ENCODE data around the gene ANO10. TPM values are rescaled to one million over a fixed set of nuclear protein-coding genes. Genes with fewer than 3 reads are reported as not detected.
A peak's percentile ranks its signal among the peaks of the same experiment; 100 is the strongest.

Gene ANO10
- total and polyA plus RNA-seq, 4 donors, result 19.0 to 46.8 (median 32.0) TPM

- no peak for DNase-seq
- intact Hi-C loops (cut with DNase I), result no loop called here
- peaks cover 1% of the 10 kb centered on the region for H3K9me3 ChIP-seq (ENCODE audit: control insufficient read depth, low read length)
- WGBS, 2 donors, result 89 to 95% methylated on average over 4 of the region's 4 CpGs
- H3K36me3 ChIP-seq (ENCODE audit: control insufficient read depth in 1 of 2, insufficient read depth in 2 of 2, low read length in 1 of 2), result peaks cover 0 to 2% of the 10 kb centered on the region in 2 donors
- peaks cover 0 to 2% of the 10 kb centered on the region in 2 donors for H3K4me1 ChIP-seq (ENCODE audit: control insufficient read depth in 1 of 2, insufficient read depth in 2 of 2, low read length in 2 of 2)
- ATAC-seq (ENCODE audit: low FRiP score), result no peak
- no peaks in the 10 kb centered on the region for H3K27me3 ChIP-seq (ENCODE audit: control insufficient read depth in 1 of 2, insufficient read depth in 2 of 2, low read length in 1 of 2)
- no peak overlapping the region for H3K4me3 ChIP-seq (ENCODE audit: low read length in 2 of 2)
- no peak overlapping the region for H3K27ac ChIP-seq (ENCODE audit: low read depth in 1 of 2, low read length in 2 of 2)
Measured at GRCh38 chr3:43331381-43331780, 290.4 kb downstream of the ANO10 start.

- no peak overlapping the region for H3K27ac ChIP-seq (ENCODE audit: low read depth in 1 of 2, low read length in 2 of 2)
- no peaks in the 10 kb centered on the region for H3K9me3 ChIP-seq (ENCODE audit: control insufficient read depth, low read length)
- H3K27me3 ChIP-seq (ENCODE audit: control insufficient read depth in 1 of 2, insufficient read depth in 2 of 2, low read length in 1 of 2), result no peaks in the 10 kb centered on the region
- DNase-seq (no peak), ATAC-seq (ENCODE audit: low FRiP score) (no peak)
- WGBS, 2 donors, result 63 to 78% methylated on average over 1 of the region's 1 CpG
- intact Hi-C loops (cut with DNase I), result no loop called here
- peaks cover 0 to 2% of the 10 kb centered on the region in 2 donors for H3K4me1 ChIP-seq (ENCODE audit: control insufficient read depth in 1 of 2, insufficient read depth in 2 of 2, low read length in 2 of 2)
- H3K36me3 ChIP-seq (ENCODE audit: control insufficient read depth in 1 of 2, insufficient read depth in 2 of 2, low read length in 1 of 2), result peaks cover 0 to 2% of the 10 kb centered on the region in 2 donors
- H3K4me3 ChIP-seq (ENCODE audit: low read length in 2 of 2), result no peak overlapping the region
Measured at GRCh38 chr3:43330981-43331380, 290.8 kb downstream of the ANO10 start.

GRCh38 chr3:43328653-43329052, 293.2 kb downstream of the ANO10 start:
- DNase-seq, result no peak
- peaks cover 0 to 2% of the 10 kb centered on the region in 2 donors for H3K4me1 ChIP-seq (ENCODE audit: control insufficient read depth in 1 of 2, insufficient read depth in 2 of 2, low read length in 2 of 2)
- no peak for ATAC-seq (ENCODE audit: low FRiP score)
- H3K4me3 ChIP-seq (ENCODE audit: low read length in 2 of 2), result no peak overlapping the region
- intact Hi-C loops (cut with DNase I), result no loop called here
- H3K9me3 ChIP-seq (ENCODE audit: control insufficient read depth, low read length), result no peaks in the 10 kb centered on the region
- no peak overlapping the region for H3K27ac ChIP-seq (ENCODE audit: low read depth in 1 of 2, low read length in 2 of 2)
- no peaks in the 10 kb centered on the region for H3K36me3 ChIP-seq (ENCODE audit: control insufficient read depth in 1 of 2, insufficient read depth in 2 of 2, low read length in 1 of 2)
- H3K27me3 ChIP-seq (ENCODE audit: control insufficient read depth in 1 of 2, insufficient read depth in 2 of 2, low read length in 1 of 2), result no peaks in the 10 kb centered on the region

DNA sequence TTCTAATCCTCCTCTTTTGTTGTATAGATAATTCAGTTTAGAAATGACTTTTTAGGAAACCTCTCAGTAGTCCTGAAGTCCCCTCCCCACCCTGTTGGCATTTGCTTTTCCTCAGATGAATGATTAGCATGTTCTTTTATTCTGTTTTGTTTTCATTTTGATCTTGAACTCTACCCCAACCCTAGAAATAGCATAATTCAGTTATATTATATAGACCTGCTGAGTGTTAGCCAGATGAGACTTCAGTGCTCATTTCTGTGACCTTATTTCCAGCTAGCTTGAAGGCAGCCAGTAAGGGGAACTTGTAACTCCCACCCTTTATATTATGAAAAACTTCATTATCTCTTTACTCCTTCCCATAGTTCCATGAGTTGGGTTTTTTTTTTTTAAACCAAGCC, 294.2 kb downstream of the ANO10 start:
- no peaks in the 10 kb centered on the region for H3K27me3 ChIP-seq (ENCODE audit: control insufficient read depth in 1 of 2, insufficient read depth in 2 of 2, low read length in 1 of 2)
- ATAC-seq (ENCODE audit: low FRiP score) (no peak), DNase-seq (no peak)
- no peak overlapping the region for H3K4me3 ChIP-seq (ENCODE audit: low read length in 2 of 2)
- H3K4me1 ChIP-seq (ENCODE audit: control insufficient read depth in 1 of 2, insufficient read depth in 2 of 2, low read length in 2 of 2), result peaks cover 0 to 2% of the 10 kb centered on the region in 2 donors
- intact Hi-C loops (cut with DNase I), result no loop called here
- no peaks in the 10 kb centered on the region for H3K9me3 ChIP-seq (ENCODE audit: control insufficient read depth, low read length)
- H3K27ac ChIP-seq (ENCODE audit: low read depth in 1 of 2, low read length in 2 of 2), result no peak overlapping the region
- no peaks in the 10 kb centered on the region for H3K36me3 ChIP-seq (ENCODE audit: control insufficient read depth in 1 of 2, insufficient read depth in 2 of 2, low read length in 1 of 2)

GRCh38 chr3:43326891-43327581, 294.8 kb downstream of the ANO10 start:
- 30 to 34% methylated on average over 3 of the region's 3 CpGs for WGBS, 2 donors
- peaks cover 0 to 2% of the 10 kb centered on the region in 2 donors for H3K4me1 ChIP-seq (ENCODE audit: control insufficient read depth in 1 of 2, insufficient read depth in 2 of 2, low read length in 2 of 2)
- intact Hi-C loops (cut with DNase I), result no loop called here
- no peak overlapping the region for H3K27ac ChIP-seq (ENCODE audit: low read depth in 1 of 2, low read length in 2 of 2)
- H3K27me3 ChIP-seq (ENCODE audit: control insufficient read depth in 1 of 2, insufficient read depth in 2 of 2, low read length in 1 of 2), result no peaks in the 10 kb centered on the region
- no peak for DNase-seq
- H3K4me3 ChIP-seq (ENCODE audit: low read length in 2 of 2), result no peak overlapping the region
- peak; percentile 70 for ATAC-seq (ENCODE audit: low FRiP score)
- H3K9me3 ChIP-seq (ENCODE audit: control insufficient read depth, low read length), result no peaks in the 10 kb centered on the region
- no peaks in the 10 kb centered on the region for H3K36me3 ChIP-seq (ENCODE audit: control insufficient read depth in 1 of 2, insufficient read depth in 2 of 2, low read length in 1 of 2)

DNA sequence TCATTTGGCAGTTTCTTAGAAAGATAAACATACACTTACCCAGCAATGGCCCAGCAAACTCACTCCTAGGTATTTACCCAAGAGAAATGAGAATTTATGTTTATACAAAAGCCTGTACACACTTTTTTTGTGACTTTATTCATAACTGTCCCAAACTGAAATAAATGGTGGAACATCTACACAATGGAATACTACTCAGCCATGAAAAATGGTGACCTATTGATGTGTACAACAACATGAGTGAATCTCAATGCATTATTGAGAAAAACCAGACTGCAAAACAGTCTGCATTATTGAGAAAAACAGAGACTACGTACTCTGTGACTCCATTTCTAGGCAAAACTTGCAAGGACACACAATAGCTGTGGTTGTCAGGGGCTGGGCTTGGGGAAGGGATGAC, 298.3 kb downstream of the ANO10 start:
- Histone ChIP-seq H3K9me3 (ENCODE audit: control insufficient read depth, low read length) (no peaks in the 10 kb centered on the region), H3K4me3 (ENCODE audit: low read length in 2 of 2) (no peak overlapping the region), H3K27me3 (ENCODE audit: control insufficient read depth in 1 of 2, insufficient read depth in 2 of 2, low read length in 1 of 2) (no peaks in the 10 kb centered on the region), H3K4me1 (ENCODE audit: control insufficient read depth in 1 of 2, insufficient read depth in 2 of 2, low read length in 2 of 2) (peaks cover 2 to 3% of the 10 kb centered on the region in 2 donors), H3K36me3 (ENCODE audit: control insufficient read depth in 1 of 2, insufficient read depth in 2 of 2, low read length in 1 of 2) (no peaks in the 10 kb centered on the region), H3K27ac (ENCODE audit: low read depth in 1 of 2, low read length in 2 of 2) (no peak overlapping the region)
- WGBS, 2 donors, result 98% methylated on average over 1 of the region's 1 CpG
- intact Hi-C loops (cut with DNase I), result no loop called here
- DNase-seq (no peak), ATAC-seq (ENCODE audit: low FRiP score) (no peak)

GRCh38 chr3:43320288-43320687, 301.5 kb downstream of the ANO10 start:
- no peak overlapping the region for H3K4me3 ChIP-seq (ENCODE audit: low read length in 2 of 2)
- no peaks in the 10 kb centered on the region for H3K27me3 ChIP-seq (ENCODE audit: control insufficient read depth in 1 of 2, insufficient read depth in 2 of 2, low read length in 1 of 2)
- ATAC-seq (ENCODE audit: low FRiP score) (no peak), DNase-seq (no peak)
- intact Hi-C loops (cut with DNase I), result no loop called here
- peaks cover 0 to 3% of the 10 kb centered on the region in 2 donors for H3K4me1 ChIP-seq (ENCODE audit: control insufficient read depth in 1 of 2, insufficient read depth in 2 of 2, low read length in 2 of 2)
- no peak overlapping the region for H3K27ac ChIP-seq (ENCODE audit: low read depth in 1 of 2, low read length in 2 of 2)
- no peaks in the 10 kb centered on the region for H3K9me3 ChIP-seq (ENCODE audit: control insufficient read depth, low read length)
- 96 to 97% methylated on average over 5 of the region's 5 CpGs for WGBS, 2 donors
- H3K36me3 ChIP-seq (ENCODE audit: control insufficient read depth in 1 of 2, insufficient read depth in 2 of 2, low read length in 1 of 2), result no peaks in the 10 kb centered on the region

DNA sequence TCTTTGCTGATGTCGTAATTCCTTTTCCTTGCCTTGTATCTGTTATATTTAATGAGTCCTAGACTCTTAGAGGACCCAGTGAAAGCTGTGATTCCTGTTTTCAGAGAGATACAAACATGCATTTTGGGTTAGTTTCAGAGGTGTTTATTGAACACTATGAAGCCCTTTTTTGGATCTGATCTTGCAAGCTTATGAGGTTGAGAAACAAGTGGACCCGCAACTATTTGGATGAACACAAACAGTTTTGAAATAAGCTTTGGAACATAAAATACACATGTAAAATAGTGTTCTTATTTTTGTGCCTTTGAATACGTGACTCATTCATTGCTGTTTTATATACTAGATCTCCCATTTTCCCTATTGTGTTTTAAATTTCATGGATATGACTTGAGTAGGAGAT, 302.0 kb downstream of the ANO10 start:
- Histone ChIP-seq H3K27me3 (ENCODE audit: control insufficient read depth in 1 of 2, insufficient read depth in 2 of 2, low read length in 1 of 2) (no peaks in the 10 kb centered on the region), H3K4me3 (ENCODE audit: low read length in 2 of 2) (no peak overlapping the region), H3K4me1 (ENCODE audit: control insufficient read depth in 1 of 2, insufficient read depth in 2 of 2, low read length in 2 of 2) (peaks cover 0 to 3% of the 10 kb centered on the region in 2 donors), H3K27ac (ENCODE audit: low read depth in 1 of 2, low read length in 2 of 2) (no peak overlapping the region), H3K36me3 (ENCODE audit: control insufficient read depth in 1 of 2, insufficient read depth in 2 of 2, low read length in 1 of 2) (no peaks in the 10 kb centered on the region), H3K9me3 (ENCODE audit: control insufficient read depth, low read length) (no peaks in the 10 kb centered on the region)
- DNase-seq, result no peak
- ATAC-seq (ENCODE audit: low FRiP score), result no peak
- WGBS, 2 donors, result 95 to 96% methylated on average over 3 of the region's 3 CpGs
- intact Hi-C loops (cut with DNase I), result no loop called here

DNA sequence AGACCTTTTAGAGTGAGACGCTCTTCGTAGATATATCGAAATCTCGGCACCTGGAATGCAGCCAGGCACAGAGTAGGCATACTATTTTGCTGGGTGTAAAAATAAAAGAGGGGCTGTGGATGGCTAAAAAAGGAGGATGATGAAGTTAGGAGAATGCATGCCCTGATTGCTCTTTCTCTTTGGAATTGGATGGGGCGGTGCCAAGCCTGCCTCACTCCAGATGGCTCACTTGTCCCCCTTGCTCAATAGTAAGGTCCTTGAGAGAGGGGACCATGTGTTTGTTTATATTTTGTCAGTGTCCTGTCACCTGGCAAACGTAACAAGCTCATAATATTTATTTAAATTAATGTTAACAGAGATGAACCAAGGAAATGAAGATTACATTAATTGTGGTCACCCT, 302.4 kb downstream of the ANO10 start:
- DNase-seq (no peak), ATAC-seq (ENCODE audit: low FRiP score) (no peak)
- WGBS, 2 donors, result 92 to 94% methylated on average over 6 of the region's 6 CpGs
- Histone ChIP-seq H3K4me1 (ENCODE audit: control insufficient read depth in 1 of 2, insufficient read depth in 2 of 2, low read length in 2 of 2) (peaks cover 0 to 3% of the 10 kb centered on the region in 2 donors), H3K36me3 (ENCODE audit: control insufficient read depth in 1 of 2, insufficient read depth in 2 of 2, low read length in 1 of 2) (no peaks in the 10 kb centered on the region), H3K4me3 (ENCODE audit: low read length in 2 of 2) (no peak overlapping the region), H3K27ac (ENCODE audit: low read depth in 1 of 2, low read length in 2 of 2) (no peak overlapping the region), H3K9me3 (ENCODE audit: control insufficient read depth, low read length) (no peaks in the 10 kb centered on the region), H3K27me3 (ENCODE audit: control insufficient read depth in 1 of 2, insufficient read depth in 2 of 2, low read length in 1 of 2) (no peaks in the 10 kb centered on the region)
- intact Hi-C loops (cut with DNase I), result no loop called here

Data from aorta (tissue), 5 donors.